Measurements from ENCODE around the gene GLDN. TPM values are rescaled to one million over a fixed set of nuclear protein-coding genes. Genes with fewer than 3 reads are reported as not detected.

The GLDN gene
- total RNA-seq, 4 donors from 2014 or later, result 0.77 to 11.8 (median 3.7) TPM

- TF ChIP-seq POLR2A (IDR thresholded peaks at IDR 0.05) (no peak), CTCF (IDR thresholded peaks at IDR 0.05) (no peak)
- H3K27ac ChIP-seq, result no peak overlapping the region
- H3K4me3 ChIP-seq, result no peak overlapping the region
- no peaks in the 10 kb centered on the region for H3K4me1 ChIP-seq
- DNase-seq, result no peak
- H3K36me3 ChIP-seq, result no peaks in the 10 kb centered on the region
- H3K27me3 ChIP-seq, result no peaks in the 10 kb centered on the region
- H3K9me3 ChIP-seq, result no peaks in the 10 kb centered on the region
- intact Hi-C loops (cut with DNase I; ENCODE audit: low total_unique reads), result no loop called here
Measured at GRCh38 chr15:51346136-51346535, 4.7 kb downstream of the GLDN start.

GRCh38 chr15:51348688-51349087, 7.2 kb downstream of the GLDN start:
- TF ChIP-seq CTCF (IDR thresholded peaks at IDR 0.05) (no peak), POLR2A (IDR thresholded peaks at IDR 0.05) (no peak)
- DNase-seq, result no peak
- H3K36me3 ChIP-seq, result no peaks in the 10 kb centered on the region
- no peaks in the 10 kb centered on the region for H3K4me1 ChIP-seq
- no peaks in the 10 kb centered on the region for H3K9me3 ChIP-seq
- H3K27ac ChIP-seq, result peak overlapping the region in 1 of 2 donors; percentile 5
- intact Hi-C loops (cut with DNase I; ENCODE audit: low total_unique reads), result no loop called here
- no peaks in the 10 kb centered on the region for H3K27me3 ChIP-seq
- no peak overlapping the region for H3K4me3 ChIP-seq

GRCh38 chr15:51349156-51349844, 7.8 kb downstream of the GLDN start:
- H3K36me3 ChIP-seq, result no peaks in the 10 kb centered on the region
- no peaks in the 10 kb centered on the region for H3K4me1 ChIP-seq
- H3K9me3 ChIP-seq, result no peaks in the 10 kb centered on the region
- no peak overlapping the region for H3K4me3 ChIP-seq
- TF ChIP-seq CTCF (IDR thresholded peaks at IDR 0.05), result no peak
- TF ChIP-seq POLR2A (IDR thresholded peaks at IDR 0.05), result no peak
- intact Hi-C loops (cut with DNase I; ENCODE audit: low total_unique reads), result no loop called here
- no peak for DNase-seq
- H3K27me3 ChIP-seq, result no peaks in the 10 kb centered on the region
- peak overlapping the region in 1 of 2 donors; percentile 15 for H3K27ac ChIP-seq

GRCh38 chr15:51350723-51351122, 9.3 kb downstream of the GLDN start:
- intact Hi-C loops (cut with DNase I; ENCODE audit: low total_unique reads), result no loop called here

More at GRCh38 chr15:51350723-51351122, 9.3 kb downstream of the GLDN start:
- Histone ChIP-seq H3K27me3 (no peaks in the 10 kb centered on the region), H3K4me3 (no peak overlapping the region), H3K36me3 (no peaks in the 10 kb centered on the region), H3K9me3 (no peaks in the 10 kb centered on the region), H3K4me1 (no peaks in the 10 kb centered on the region), H3K27ac (no peak overlapping the region)
- no peak for TF ChIP-seq CTCF (IDR thresholded peaks at IDR 0.05)
- no peak for TF ChIP-seq POLR2A (IDR thresholded peaks at IDR 0.05)
- DNase-seq, result no peak
